ENCODE measurements around the gene MEGF9. TPM values are rescaled to one million over a fixed set of nuclear protein-coding genes. Genes with fewer than 3 reads are reported as not detected.
A peak's percentile ranks its signal among the peaks of the same experiment; 100 is the strongest.

MEGF9 gene
- total RNA-seq, 1 donor from 2014 or later = 20.6 TPM

DNA sequence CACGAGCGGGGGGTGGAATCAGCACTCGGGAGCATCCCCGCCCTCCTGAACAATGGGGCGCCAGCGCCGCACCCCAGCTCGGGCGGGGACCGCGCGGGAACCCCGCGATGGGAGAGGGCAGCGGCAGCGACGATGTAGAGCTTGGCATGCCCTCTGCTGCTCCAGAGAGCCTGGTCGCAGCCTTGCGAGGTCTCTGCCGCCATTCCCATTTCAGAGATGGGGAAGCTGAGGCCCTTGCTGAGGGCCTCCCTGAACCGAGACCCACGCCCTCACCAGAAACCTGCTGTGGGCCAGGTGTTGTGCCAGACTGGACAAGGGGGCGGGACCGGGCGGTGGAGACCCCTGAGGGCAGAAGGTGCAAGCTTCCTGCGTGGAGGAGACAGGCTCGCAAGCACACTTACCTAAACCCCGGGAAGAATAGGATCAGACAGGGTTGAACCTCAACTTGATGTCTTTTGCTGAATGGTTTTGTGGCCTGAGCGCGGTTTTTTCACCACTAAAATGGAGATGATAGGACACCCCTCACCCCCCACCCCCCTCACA, 647 bp upstream of the MEGF9 start:
- H3K36me3 Mint-ChIP-seq (ENCODE audit: low read depth) = no peaks in the 10 kb centered on the region
- no peaks in the 10 kb centered on the region for H3K27me3 Mint-ChIP-seq (ENCODE audit: low read depth)
- H3K9me3 Mint-ChIP-seq (ENCODE audit: low read depth) = no peaks in the 10 kb centered on the region
- H3K4me3 Mint-ChIP-seq (ENCODE audit: unreplicated experiment) = peak overlapping the region; percentile 77
- DNase-seq (ENCODE audit: low spot score) = no peak
- H3K4me1 Mint-ChIP-seq (ENCODE audit: low read depth) = peaks cover 42% of the 10 kb centered on the region
- TF ChIP-seq, protein P1, sequence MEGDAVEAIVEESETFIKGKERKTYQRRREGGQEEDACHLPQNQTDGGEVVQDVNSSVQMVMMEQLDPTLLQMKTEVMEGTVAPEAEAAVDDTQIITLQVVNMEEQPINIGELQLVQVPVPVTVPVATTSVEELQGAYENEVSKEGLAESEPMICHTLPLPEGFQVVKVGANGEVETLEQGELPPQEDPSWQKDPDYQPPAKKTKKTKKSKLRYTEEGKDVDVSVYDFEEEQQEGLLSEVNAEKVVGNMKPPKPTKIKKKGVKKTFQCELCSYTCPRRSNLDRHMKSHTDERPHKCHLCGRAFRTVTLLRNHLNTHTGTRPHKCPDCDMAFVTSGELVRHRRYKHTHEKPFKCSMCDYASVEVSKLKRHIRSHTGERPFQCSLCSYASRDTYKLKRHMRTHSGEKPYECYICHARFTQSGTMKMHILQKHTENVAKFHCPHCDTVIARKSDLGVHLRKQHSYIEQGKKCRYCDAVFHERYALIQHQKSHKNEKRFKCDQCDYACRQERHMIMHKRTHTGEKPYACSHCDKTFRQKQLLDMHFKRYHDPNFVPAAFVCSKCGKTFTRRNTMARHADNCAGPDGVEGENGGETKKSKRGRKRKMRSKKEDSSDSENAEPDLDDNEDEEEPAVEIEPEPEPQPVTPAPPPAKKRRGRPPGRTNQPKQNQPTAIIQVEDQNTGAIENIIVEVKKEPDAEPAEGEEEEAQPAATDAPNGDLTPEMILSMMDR (IDR thresholded peaks at IDR 0.05) = peak; percentile 4
- H3K27ac Mint-ChIP-seq (ENCODE audit: unreplicated experiment) = peak overlapping the region; percentile 22

DNA sequence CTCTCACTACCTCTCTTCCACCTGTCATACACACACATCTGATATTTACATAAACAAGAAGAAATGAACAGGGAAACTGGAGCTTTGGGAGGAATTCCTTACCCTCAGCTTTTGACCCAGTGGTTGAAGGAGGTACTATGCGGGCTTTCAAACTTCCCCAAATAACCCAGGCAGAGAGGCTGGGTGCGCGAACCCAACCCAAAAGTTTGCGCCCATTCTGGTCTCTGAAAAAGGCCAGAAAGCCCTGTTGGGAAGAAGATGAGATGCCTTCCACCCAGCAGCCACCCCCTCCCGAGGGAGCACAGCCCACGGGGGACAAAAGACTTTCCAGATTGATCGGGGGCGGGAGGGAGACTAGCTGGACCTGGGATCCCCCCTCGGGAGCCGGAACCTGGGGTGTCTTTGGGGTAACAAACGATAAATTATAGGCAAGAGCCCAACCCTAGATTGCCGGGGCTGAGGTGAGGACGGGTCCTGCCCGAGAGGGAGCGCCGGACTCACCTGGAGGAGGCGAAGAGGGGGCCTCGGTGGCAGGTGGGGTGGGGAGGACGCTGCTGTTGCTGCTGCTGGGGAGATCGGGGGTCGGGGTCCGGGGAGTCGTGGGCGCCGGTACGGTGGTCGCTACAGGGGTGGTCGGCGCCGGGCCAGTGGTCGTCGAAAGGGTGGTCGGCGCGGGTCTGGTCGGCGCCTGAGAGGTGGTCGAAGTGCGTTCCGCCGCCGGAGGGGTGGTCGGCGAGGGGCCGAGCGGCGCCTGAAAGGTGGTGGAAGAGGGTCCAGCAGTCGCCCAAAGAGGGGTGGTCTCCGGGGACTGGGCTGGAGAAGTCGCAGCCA, 798 bp downstream of the MEGF9 start:
- Mint-ChIP-seq H3K4me3 (ENCODE audit: unreplicated experiment) (peak overlapping the region; percentile 90), H3K27ac (ENCODE audit: unreplicated experiment) (no peak overlapping the region), H3K9me3 (ENCODE audit: low read depth) (no peaks in the 10 kb centered on the region), H3K4me1 (ENCODE audit: low read depth) (peaks cover 47% of the 10 kb centered on the region), H3K27me3 (ENCODE audit: low read depth) (no peaks in the 10 kb centered on the region), H3K36me3 (ENCODE audit: low read depth) (no peaks in the 10 kb centered on the region)
- DNase-seq (ENCODE audit: low spot score) = no peak
- TF ChIP-seq, protein P1 (IDR thresholded peaks at IDR 0.05) = no peak

DNA sequence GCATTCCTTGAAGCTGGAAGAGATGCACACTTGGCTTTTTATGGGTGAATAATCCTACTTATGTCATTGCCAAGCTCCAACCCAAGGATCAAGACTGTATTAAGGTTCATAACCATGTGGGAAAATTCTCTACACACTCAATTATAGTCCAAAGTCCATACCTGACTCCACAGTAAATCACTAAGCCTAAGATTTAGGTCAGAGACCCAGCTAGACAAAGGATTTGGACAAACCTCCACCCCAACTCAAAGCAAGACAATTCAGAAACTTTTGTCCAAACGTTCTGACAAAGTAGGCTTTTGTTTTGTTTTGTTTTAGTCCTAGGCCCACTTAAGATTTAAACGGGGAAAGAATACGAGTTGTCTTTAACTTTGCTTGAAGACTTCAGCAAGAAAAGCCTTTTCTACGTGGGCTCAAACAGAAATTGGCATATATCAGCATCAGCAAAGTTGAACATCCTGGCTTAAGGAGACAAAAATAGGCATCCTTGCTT, 1.7 kb downstream of the MEGF9 start:
- Mint-ChIP-seq H3K27ac (ENCODE audit: unreplicated experiment) (peak overlapping the region; percentile 45), H3K4me1 (ENCODE audit: low read depth) (peaks cover 48% of the 10 kb centered on the region), H3K9me3 (ENCODE audit: low read depth) (no peaks in the 10 kb centered on the region), H3K27me3 (ENCODE audit: low read depth) (no peaks in the 10 kb centered on the region), H3K4me3 (ENCODE audit: unreplicated experiment) (peak overlapping the region; percentile 90), H3K36me3 (ENCODE audit: low read depth) (no peaks in the 10 kb centered on the region)
- TF ChIP-seq, protein P1 (IDR thresholded peaks at IDR 0.05) = no peak
- no peak for DNase-seq (ENCODE audit: low spot score)

DNA sequence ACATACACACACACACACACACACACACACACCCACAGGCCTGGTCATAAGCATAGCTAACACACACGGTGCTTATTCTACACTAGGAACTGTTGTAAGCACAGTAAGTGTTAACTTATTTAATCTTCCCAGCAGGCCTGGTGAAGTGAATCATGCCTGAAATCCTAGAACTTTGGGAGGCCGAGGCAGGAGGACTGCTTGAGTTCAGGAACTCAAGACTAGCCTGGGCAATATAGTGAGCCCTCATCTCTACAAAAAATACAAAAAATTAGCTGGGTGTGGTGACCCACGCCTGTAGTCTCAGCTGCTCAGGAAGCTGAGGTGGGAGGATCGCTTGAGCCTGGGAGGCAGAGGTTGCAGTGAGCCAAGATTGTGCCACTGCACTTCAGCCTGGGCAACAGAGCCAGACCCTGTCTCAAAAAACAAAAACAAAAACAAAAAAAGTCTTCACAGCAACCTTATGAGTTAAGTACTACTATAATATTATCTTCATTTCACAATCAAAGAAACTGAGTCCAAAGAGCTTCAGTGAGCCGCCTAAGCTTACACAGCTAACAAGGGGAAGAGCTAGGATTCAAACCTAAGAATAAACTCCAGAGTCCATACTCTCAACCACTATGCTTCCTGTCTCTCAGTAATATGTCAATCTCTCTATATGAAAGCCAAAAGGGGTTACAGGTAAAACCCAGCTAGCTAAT, 2.3 kb downstream of the MEGF9 start:
- H3K36me3 Mint-ChIP-seq (ENCODE audit: low read depth) = no peaks in the 10 kb centered on the region
- no peak for DNase-seq (ENCODE audit: low spot score)
- H3K4me1 Mint-ChIP-seq (ENCODE audit: low read depth) = peaks cover 53% of the 10 kb centered on the region
- peak overlapping the region; percentile 90 for H3K4me3 Mint-ChIP-seq (ENCODE audit: unreplicated experiment)
- TF ChIP-seq, protein P1 (IDR thresholded peaks at IDR 0.05) = no peak
- H3K9me3 Mint-ChIP-seq (ENCODE audit: low read depth) = no peaks in the 10 kb centered on the region
- H3K27me3 Mint-ChIP-seq (ENCODE audit: low read depth) = no peaks in the 10 kb centered on the region
- H3K27ac Mint-ChIP-seq (ENCODE audit: unreplicated experiment) = peak overlapping the region; percentile 45

DNA sequence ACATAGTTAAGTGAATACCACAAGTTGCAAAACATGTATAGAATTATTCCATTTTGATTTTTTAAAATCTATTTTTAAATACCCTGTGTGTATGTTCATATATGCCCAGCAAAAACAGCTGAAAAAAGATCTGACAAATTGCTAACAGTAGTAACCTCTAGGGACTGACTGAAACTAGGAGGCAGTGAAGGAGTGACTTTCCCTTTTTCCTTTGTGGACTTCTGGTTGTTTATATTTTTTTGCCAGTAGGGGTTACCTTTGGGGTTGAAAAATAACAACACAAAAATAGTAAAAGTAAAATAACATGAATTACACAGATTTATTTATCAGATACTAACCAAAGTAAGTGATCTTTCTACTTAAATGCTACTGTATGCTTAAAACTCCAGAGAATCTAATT, 2.9 kb downstream of the MEGF9 start:
- peaks cover 53% of the 10 kb centered on the region for H3K4me1 Mint-ChIP-seq (ENCODE audit: low read depth)
- no peak for DNase-seq (ENCODE audit: low spot score)
- H3K27ac Mint-ChIP-seq (ENCODE audit: unreplicated experiment) = peak overlapping the region; percentile 2
- H3K27me3 Mint-ChIP-seq (ENCODE audit: low read depth) = no peaks in the 10 kb centered on the region
- TF ChIP-seq, protein P1 (IDR thresholded peaks at IDR 0.05) = peak; percentile 23
- no peaks in the 10 kb centered on the region for H3K9me3 Mint-ChIP-seq (ENCODE audit: low read depth)
- H3K36me3 Mint-ChIP-seq (ENCODE audit: low read depth) = no peaks in the 10 kb centered on the region
- H3K4me3 Mint-ChIP-seq (ENCODE audit: unreplicated experiment) = peak overlapping the region; percentile 90

Data from chondrocyte (in vitro differentiated cells).